GM23338 (cell line): ENCODE measurements around the gene ASB9. TPM values are rescaled to one million over a fixed set of nuclear protein-coding genes. Genes with fewer than 3 reads are reported as not detected.

Experiments
- ATAC-seq: fragments of 200-7000 bp; cut with Tn5 transposase; 3 replicates; pipeline ENCODE4 v1.9.1; 2020
- DNase-seq: peaks from one replicate; pipeline ENCODE4 v3.0.0-alpha.2; 2015; ENCODE audit warnings: low spot score
- H2AFZ ChIP-seq: fragments of 200-600 bp; sonication (generic); 2 replicates; pipeline ENCODE4 v1.8.0; 2016; ENCODE audit warnings: antibody characterized with exemption, mild to moderate bottlenecking, moderate library complexity
- H3F3A ChIP-seq: fragments of 200-600 bp; sonication (generic); replicated peaks from 2 replicates; pipeline ENCODE4 v1.8.0; 2017; ENCODE audit warnings: antibody characterized with exemption, mixed run types, low read depth
- H3K27ac ChIP-seq: fragments of 200-600 bp; sonication (generic); 2 replicates; pipeline ENCODE4 v1.6.1; 2016; ENCODE audit warnings: low read depth
- H3K27me3 ChIP-seq: fragments of 200-600 bp; sonication (generic); 2 replicates; pipeline ENCODE4 v1.8.0; 2016; ENCODE audit warnings: mild to moderate bottlenecking, mixed run types, moderate library complexity; ENCODE audit not compliant: insufficient read depth
- H3K36me3 ChIP-seq: fragments of 200-600 bp; sonication (generic); 2 replicates; pipeline ENCODE4 v1.8.0; 2016; ENCODE audit warnings: mild to moderate bottlenecking; ENCODE audit not compliant: insufficient read depth
- H3K4me1 ChIP-seq: fragments of 200-600 bp; sonication (generic); 2 replicates; pipeline ENCODE4 v1.8.0; 2016; ENCODE audit warnings: mild to moderate bottlenecking, moderate library complexity; ENCODE audit not compliant: insufficient read depth
- H3K4me2 ChIP-seq: fragments of 200-600 bp; sonication (generic); 2 replicates; pipeline ENCODE4 v1.7.1; 2017; ENCODE audit warnings: mixed run types
- H3K4me3 ChIP-seq: fragments of 200-600 bp; sonication (generic); 2 replicates; pipeline ENCODE4 v1.6.1; 2016; ENCODE audit warnings: mixed run types
- H3K79me2 ChIP-seq: fragments of 200-600 bp; sonication (generic); replicated peaks from 2 replicates; pipeline ENCODE4 v1.8.0; 2017; ENCODE audit warnings: mild to moderate bottlenecking; ENCODE audit not compliant: insufficient read depth
- H3K9me2 ChIP-seq: fragments of 200-600 bp; sonication (generic); 2 replicates; pipeline ENCODE4 v1.8.0; 2017; ENCODE audit not compliant: insufficient read depth
- H4K20me1 ChIP-seq: fragments of 200-600 bp; sonication (generic); replicated peaks from 2 replicates; pipeline ENCODE4 v1.8.0; 2017; ENCODE audit warnings: mild to moderate bottlenecking; ENCODE audit not compliant: insufficient read depth
- H3K27ac Mint-ChIP-seq: 2 replicates; pipeline ENCODE4 v1.8.0; 2020; ENCODE audit warnings: inconsistent platforms, mild to moderate bottlenecking, moderate library complexity, mixed read lengths
- H3K27me3 Mint-ChIP-seq: 3 replicates; pipeline ENCODE4 v1.8.0; 2022; ENCODE audit warnings: low read depth, mild to moderate bottlenecking, moderate library complexity, mixed read lengths, inconsistent platforms; ENCODE audit not compliant: insufficient read depth, poor library complexity
- H3K36me3 Mint-ChIP-seq: 3 replicates; pipeline ENCODE4 v1.8.0; 2021; ENCODE audit warnings: low read depth, mild to moderate bottlenecking, inconsistent platforms, moderate library complexity, mixed read lengths
- H3K4me1 Mint-ChIP-seq: 3 replicates; pipeline ENCODE4 v1.8.0; 2020; ENCODE audit warnings: mild to moderate bottlenecking, inconsistent platforms, mixed read lengths
- H3K4me3 Mint-ChIP-seq: 3 replicates; pipeline ENCODE4 v1.8.0; 2021; ENCODE audit warnings: moderate library complexity, mild to moderate bottlenecking, inconsistent platforms, mixed read lengths
- H3K9me3 Mint-ChIP-seq: 3 replicates; pipeline ENCODE4 v1.8.0; 2020; ENCODE audit warnings: moderate library complexity, mild to moderate bottlenecking, inconsistent platforms, mixed read lengths
- CTCF ChIP-seq, 2 experiments: fragments of 200-600 bp in 1 of 2; sonication (generic) in 1 of 2; conservative IDR thresholded peaks; 2 replicates each; pipeline versions ENCODE4 v1.5.1 to v1.6.1; 2016 to 2017; ENCODE audit warnings: antibody characterized with exemption in 2 of 2, low read depth in 2 of 2, mild to moderate bottlenecking in 2 of 2, moderate library complexity in 1 of 2
- EZH2 ChIP-seq: fragments of 200-600 bp; sonication (generic); IDR thresholded peaks from one replicate; pipeline ENCODE4 v1.8.0; 2017; ENCODE audit warnings: antibody characterized with exemption, mild to moderate bottlenecking, low read depth; ENCODE audit not compliant: unreplicated experiment
- NANOG ChIP-seq: IDR thresholded peaks from 2 replicates; pipeline ENCODE4 v1.6.1; 2016; ENCODE audit warnings: antibody characterized with exemption, borderline replicate concordance
- POLR2AphosphoS5 ChIP-seq: IDR thresholded peaks from 2 replicates; pipeline ENCODE4 v1.6.1; 2016; ENCODE audit warnings: antibody characterized with exemption, low read depth
- ZNF462 ChIP-seq: fragments of 250-450 bp; sonication (Bioruptor Pico); IDR thresholded peaks from 2 replicates; pipeline ENCODE4 v1.5.0; 2020; ENCODE audit warnings: mild to moderate bottlenecking, moderate library complexity
- polyA plus RNA-seq: library from polyadenylated mRNA; unstranded; fragments of >200 nt; fragmentation: Nextera tagmentation; extraction: Ambion mirVana; gene quantifications from 2 replicates; pipeline ENCODE4 v1.2.1, GENCODE V29; 2016
- total RNA-seq: library from RNA; depleted of rRNA; stranded (reverse); fragments of >200 nt; shearing (Covaris generic); gene quantifications from 2 replicates; pipeline ENCODE4 v1.2.3, GENCODE V29; 2014

The ASB9 gene
- total and polyA plus RNA-seq, 2 experiments from 2014 or later = 0.37 to 0.42 TPM

GRCh38 chrX:15301924-15302323, 32.0 kb upstream of the ASB9 start (continued):
- TF ChIP-seq ZNF462 (CRISPR knock-in tag) = no peak
- TF ChIP-seq NANOG = no peak
- TF ChIP-seq POLR2AphosphoS5 = no peak

DNA sequence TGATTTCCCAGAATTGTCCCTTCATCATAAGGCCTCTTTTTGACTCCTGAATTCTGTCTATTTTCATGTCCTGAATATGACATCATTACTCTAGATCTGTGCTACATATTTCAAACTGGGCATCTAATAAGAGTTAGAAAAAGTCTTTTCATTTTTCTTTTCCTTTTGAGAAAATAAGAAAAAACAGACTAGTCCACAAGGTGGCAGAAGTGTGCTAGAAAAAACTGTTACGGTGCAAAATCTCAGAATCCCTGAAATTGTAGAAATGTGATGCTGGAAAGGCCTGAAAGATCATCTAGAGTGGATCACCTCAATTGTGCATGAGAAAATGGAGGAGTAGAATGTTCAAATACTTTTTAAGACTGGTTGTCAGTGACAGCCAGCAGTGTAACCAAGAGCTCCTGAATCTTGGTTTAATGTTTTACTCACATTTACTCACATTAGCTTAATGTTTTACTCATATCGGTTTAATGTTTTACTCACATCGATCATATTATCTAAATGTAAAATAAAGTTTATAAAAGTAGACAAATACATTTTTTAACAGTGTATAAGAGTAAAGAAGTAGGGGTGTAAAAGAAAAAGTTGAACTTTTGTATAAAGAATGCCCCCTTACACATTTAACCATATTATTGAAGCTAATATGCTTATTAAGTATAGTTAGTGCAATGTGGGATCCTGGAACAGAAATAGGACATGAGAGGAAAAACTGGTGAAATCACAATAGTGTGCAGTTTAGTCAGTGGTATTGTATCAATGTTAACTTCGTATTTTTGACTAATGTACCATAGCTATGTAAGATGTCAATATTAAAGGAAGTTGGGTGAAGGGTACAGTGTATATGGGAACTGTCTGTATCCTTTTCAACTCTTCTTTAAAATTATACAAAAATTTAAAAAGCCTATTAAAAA, 30.3 kb upstream of the ASB9 start:
- H3K4me3 ChIP-seq = no peak overlapping the region
- H4K20me1 ChIP-seq = no peaks in the 10 kb centered on the region
- no peak overlapping the region for H2AFZ ChIP-seq
- Mint-ChIP-seq H3K36me3 (no peaks in the 10 kb centered on the region), H3K4me1 (peaks cover 11% of the 10 kb centered on the region; the same call in 2 of the 3 replicates), H3K27me3 (no peaks in the 10 kb centered on the region), H3K9me3 (no peaks in the 10 kb centered on the region), H3K4me3 (no peak overlapping the region), H3K27ac (no peak overlapping the region)
- no peak overlapping the region for H3K4me2 ChIP-seq
- ATAC-seq (no peak), DNase-seq (peak; percentile 24)
- H3K27ac ChIP-seq = no peak overlapping the region
- H3K79me2 ChIP-seq = no peaks in the 10 kb centered on the region
- H3K27me3 ChIP-seq = no peaks in the 10 kb centered on the region
- no peaks in the 10 kb centered on the region for H3F3A ChIP-seq
- no peaks in the 10 kb centered on the region for H3K4me1 ChIP-seq
- no peaks in the 10 kb centered on the region for H3K36me3 ChIP-seq
- H3K9me2 ChIP-seq = no peaks in the 10 kb centered on the region
- no peak for TF ChIP-seq EZH2
- peak; percentile 41 to 57 for TF ChIP-seq CTCF (conservative IDR thresholded peaks at IDR 0.05; ENCODE audit: low read depth in 2 of 2)
